ENCODE measurements around the gene TTC4. TPM values are rescaled to one million over a fixed set of nuclear protein-coding genes. Genes with fewer than 3 reads are reported as not detected.

TTC4 gene
- total RNA-seq, 2 donors from 2014 or later: 11.0 to 18.4 TPM

- DNase-seq: no peak
- no peaks in the 10 kb centered on the region for H3K36me3 ChIP-seq
- H3K27me3 ChIP-seq: no peaks in the 10 kb centered on the region
- TF ChIP-seq CTCF (IDR thresholded peaks at IDR 0.05): no peak
- intact Hi-C loops (cut with DNase I): no loop called here
- H3K4me1 ChIP-seq: no peaks in the 10 kb centered on the region
- no peak overlapping the region for H3K9ac ChIP-seq (ENCODE audit: low read depth in 2 of 2, low read length in 2 of 2)
- H3K4me3 ChIP-seq: no peak overlapping the region
- no peaks in the 10 kb centered on the region for H3K9me3 ChIP-seq
- no peak overlapping the region for H3K27ac ChIP-seq
Observed at GRCh38 chr1:54751426-54751825, 35.8 kb downstream of the TTC4 start.

DNA sequence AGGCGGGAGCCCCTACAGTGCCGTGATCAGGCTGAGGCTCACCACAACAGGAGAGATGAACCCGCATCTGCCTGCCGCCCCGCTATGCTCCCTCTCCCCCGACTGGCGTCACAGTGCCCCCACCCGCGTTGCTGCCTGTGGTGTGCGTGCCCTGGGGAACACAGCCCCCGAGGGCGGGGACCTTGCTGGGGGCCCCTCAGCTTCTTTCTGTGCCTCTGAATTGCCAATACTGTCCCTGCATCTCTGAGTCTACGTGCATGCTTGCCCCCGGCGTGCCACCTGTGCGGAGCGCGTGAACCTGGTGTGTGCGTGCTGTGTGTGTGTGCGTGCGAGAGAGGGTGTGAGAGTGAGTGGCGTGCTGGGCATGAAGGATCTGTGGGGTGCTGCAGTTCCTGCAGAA lies 38.4 kb downstream of the TTC4 start:
- intact Hi-C loops (cut with DNase I): no loop called here
- H3K9me3 ChIP-seq: no peaks in the 10 kb centered on the region
- no peaks in the 10 kb centered on the region for H3K36me3 ChIP-seq
- no peaks in the 10 kb centered on the region for H3K4me1 ChIP-seq
- H3K9ac ChIP-seq (ENCODE audit: low read depth in 2 of 2, low read length in 2 of 2): no peak overlapping the region
- H3K27ac ChIP-seq: no peak overlapping the region
- DNase-seq: no peak
- TF ChIP-seq CTCF (IDR thresholded peaks at IDR 0.05): no peak
- no peaks in the 10 kb centered on the region for H3K27me3 ChIP-seq
- H3K4me3 ChIP-seq: no peak overlapping the region

DNA sequence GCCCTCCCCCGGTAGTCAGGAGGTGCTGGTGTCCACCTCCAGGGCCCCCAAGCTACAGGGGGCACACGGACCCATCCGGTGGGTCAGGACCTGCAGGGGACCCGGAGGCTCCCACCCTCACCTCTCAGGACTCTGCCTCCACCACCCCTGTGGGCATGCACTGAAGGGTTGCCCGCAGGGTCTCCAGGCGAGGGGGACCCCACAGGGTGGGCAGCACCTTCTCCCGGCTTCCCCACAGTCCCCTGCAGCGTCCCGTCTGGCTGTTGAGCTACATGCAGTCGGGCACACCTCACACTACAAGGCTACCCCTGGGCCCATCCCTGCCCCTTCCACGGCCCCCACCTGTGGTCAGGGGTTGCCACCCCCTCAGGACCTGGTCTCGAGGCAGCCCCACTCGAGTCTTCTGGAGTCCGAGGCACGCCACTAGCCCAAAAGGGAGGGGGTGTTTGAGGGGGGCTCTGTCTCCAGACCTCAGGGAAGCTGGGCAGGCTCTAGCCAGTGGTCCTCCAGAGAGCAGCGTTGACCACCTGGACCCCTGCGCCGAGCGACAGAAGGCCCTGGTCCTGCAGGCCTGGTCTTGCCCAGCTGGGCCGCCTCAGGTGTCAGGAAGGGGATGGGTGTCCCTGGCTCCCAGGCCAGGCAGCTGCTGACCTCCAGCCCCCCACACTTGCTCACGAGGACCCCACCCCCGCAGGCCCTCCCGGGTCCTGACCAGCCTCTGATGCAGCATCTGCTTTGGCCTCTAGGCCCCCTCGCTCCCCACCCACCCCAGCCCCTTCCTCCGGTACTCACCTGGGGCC lies 39.0 kb downstream of the TTC4 start:
- Histone ChIP-seq H3K9me3 (no peaks in the 10 kb centered on the region), H3K27me3 (no peaks in the 10 kb centered on the region), H3K27ac (no peak overlapping the region), H3K4me3 (no peak overlapping the region), H3K4me1 (no peaks in the 10 kb centered on the region), H3K36me3 (no peaks in the 10 kb centered on the region), H3K9ac (ENCODE audit: low read depth in 2 of 2, low read length in 2 of 2) (no peak overlapping the region)
- intact Hi-C loops (cut with DNase I): no loop called here
- no peak for DNase-seq
- no peak for TF ChIP-seq CTCF (IDR thresholded peaks at IDR 0.05)

- Histone ChIP-seq H3K9me3 (no peaks in the 10 kb centered on the region), H3K9ac (ENCODE audit: low read depth in 2 of 2, low read length in 2 of 2) (no peak overlapping the region), H3K36me3 (no peaks in the 10 kb centered on the region), H3K27me3 (no peaks in the 10 kb centered on the region), H3K4me1 (no peaks in the 10 kb centered on the region), H3K27ac (no peak overlapping the region), H3K4me3 (no peak overlapping the region)
- no peak for DNase-seq
- no peak for TF ChIP-seq CTCF (IDR thresholded peaks at IDR 0.05)
- intact Hi-C loops (cut with DNase I): no loop called here
Observed at GRCh38 chr1:54757833-54758232, 42.2 kb downstream of the TTC4 start.

DNA sequence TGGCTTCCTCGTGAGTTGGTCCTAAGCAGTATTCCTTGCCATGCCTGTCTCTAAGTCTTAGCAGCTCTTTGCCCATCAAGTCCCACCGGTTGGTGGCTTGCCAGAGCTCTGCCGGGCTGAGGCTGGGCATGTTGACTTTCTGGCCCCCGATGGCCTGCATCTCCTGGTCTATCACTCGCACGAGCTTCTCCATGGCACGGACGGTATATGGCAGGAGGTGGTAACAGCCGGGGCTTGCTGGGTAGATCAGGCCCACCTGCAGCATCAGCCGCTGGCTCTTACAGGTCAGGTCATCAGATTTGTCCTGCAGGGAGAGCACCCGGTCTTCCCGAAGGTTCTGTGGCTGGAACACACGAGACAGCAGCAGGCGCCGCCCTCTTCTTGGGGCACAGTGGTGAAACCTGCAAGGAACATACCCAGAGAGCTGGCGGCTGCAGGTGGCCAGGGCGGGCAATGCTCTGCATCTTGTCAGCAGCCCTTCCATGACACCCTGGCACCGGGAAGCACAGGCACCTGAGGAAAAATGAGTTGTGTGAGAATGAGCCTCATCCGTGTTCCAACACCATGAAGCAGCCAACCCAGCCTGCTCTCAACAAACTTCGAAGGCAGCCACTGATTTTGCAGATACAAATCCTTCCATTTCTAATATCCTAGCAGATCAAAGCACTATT lies 43.2 kb downstream of the TTC4 start:
- no peaks in the 10 kb centered on the region for H3K9me3 ChIP-seq
- no peaks in the 10 kb centered on the region for H3K27me3 ChIP-seq
- no peak overlapping the region for H3K27ac ChIP-seq
- no peak for DNase-seq
- no peak overlapping the region for H3K9ac ChIP-seq (ENCODE audit: low read depth in 2 of 2, low read length in 2 of 2)
- H3K4me1 ChIP-seq: no peaks in the 10 kb centered on the region
- no peak for TF ChIP-seq CTCF (IDR thresholded peaks at IDR 0.05)
- intact Hi-C loops (cut with DNase I): no loop called here
- no peaks in the 10 kb centered on the region for H3K36me3 ChIP-seq
- H3K4me3 ChIP-seq: no peak overlapping the region

Data from colonic mucosa (tissue), 4 donors.